NT2/D1 (cell line): ENCODE measurements around the gene SLC30A3.
A peak's percentile ranks its signal among the peaks of the same experiment; 100 is the strongest.
"Not testable (repeated sequence)": the region's sequence is repeated elsewhere in the genome, so short reads cannot be mapped to it uniquely, and the experiment has no call there.

Source experiments
- DNase-seq: peaks from one replicate; pipeline ENCODE4 v3.0.0-alpha.2; 2011; ENCODE audit warnings: low read depth, low spot score
- H3K27me3 ChIP-seq: 2 replicates; pipeline ENCODE4 v1.6.0; 2011; ENCODE audit warnings: mild to moderate bottlenecking; ENCODE audit not compliant: insufficient read length, insufficient read depth
- H3K36me3 ChIP-seq: 2 replicates; pipeline ENCODE4 v1.6.1; 2011; ENCODE audit warnings: mild to moderate bottlenecking, low read length, mixed read lengths; ENCODE audit not compliant: insufficient read depth, insufficient read length
- H3K4me1 ChIP-seq: 2 replicates; pipeline ENCODE4 v1.5.1; 2011; ENCODE audit not compliant: insufficient read depth, insufficient read length
- H3K4me3 ChIP-seq: 2 replicates; pipeline ENCODE4 v1.5.1; 2011; ENCODE audit warnings: low read depth; ENCODE audit not compliant: insufficient read length
- H3K9ac ChIP-seq: 2 replicates; pipeline ENCODE4 v1.6.0; 2011; ENCODE audit warnings: low read depth; ENCODE audit not compliant: insufficient read length
- H3K9me3 ChIP-seq: 2 replicates; pipeline ENCODE4 v1.5.1; 2011; ENCODE audit warnings: mild to moderate bottlenecking, low read length; ENCODE audit not compliant: insufficient read depth
- SUZ12 ChIP-seq: IDR thresholded peaks from 2 replicates; pipeline ENCODE4 v1.6.1; 2011; ENCODE audit not compliant: insufficient read length, insufficient read depth; ENCODE audit errors: extremely low read depth
- YY1 ChIP-seq: IDR thresholded peaks from 2 replicates; pipeline ENCODE4 v1.6.1; 2011; ENCODE audit not compliant: insufficient read length, insufficient read depth
- ZNF274 ChIP-seq: IDR thresholded peaks from 2 replicates; pipeline ENCODE4 v1.6.1; 2011; ENCODE audit warnings: mild to moderate bottlenecking, low read depth, low read length

Gene SLC30A3

DNA sequence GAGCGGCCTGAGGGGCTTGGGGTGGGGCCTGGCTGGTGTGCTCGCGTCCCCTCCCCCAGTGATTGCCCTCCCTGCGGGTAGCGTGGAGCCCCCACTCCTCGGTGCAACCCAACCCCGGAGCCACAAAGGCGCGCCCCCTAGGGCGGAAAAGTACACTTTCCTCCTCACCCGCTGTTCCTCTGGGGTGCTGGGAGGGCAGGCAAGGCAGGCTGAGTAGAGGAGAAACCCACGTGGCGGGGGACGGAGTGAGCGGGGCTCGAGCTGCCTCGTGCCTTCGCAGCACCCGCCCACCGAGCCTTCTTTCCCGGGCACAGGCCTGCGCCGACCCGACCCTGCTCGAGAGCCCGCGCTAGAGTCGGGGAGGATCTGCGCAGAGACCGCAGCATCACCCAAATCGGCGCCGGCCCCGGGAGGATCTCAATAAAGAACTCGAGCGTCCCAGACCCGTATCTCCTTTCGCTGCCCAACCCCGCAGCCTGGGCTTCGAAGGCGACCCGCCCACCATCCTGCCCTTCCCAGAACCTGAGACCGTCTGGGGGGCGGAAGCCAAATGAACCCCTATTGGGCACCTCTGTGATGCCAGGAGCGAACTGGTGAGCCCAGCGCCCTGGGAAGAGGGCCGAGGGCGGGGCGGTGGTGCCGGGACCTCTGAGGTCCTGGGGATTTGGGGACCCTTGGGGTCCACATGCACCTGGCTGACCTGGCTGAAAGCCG, 43.9 kb upstream of the SLC30A3 start:
- Histone ChIP-seq H3K9me3 (no peaks in the 10 kb centered on the region), H3K36me3 (peaks cover 33% of the 10 kb centered on the region), H3K4me1 (no peaks in the 10 kb centered on the region), H3K27me3 (no peaks in the 10 kb centered on the region), H3K4me3 (no peak overlapping the region), H3K9ac (no peak overlapping the region)
- TF ChIP-seq YY1 (no peak), SUZ12 (no peak), ZNF274 (no peak)
- no peak for DNase-seq

DNA sequence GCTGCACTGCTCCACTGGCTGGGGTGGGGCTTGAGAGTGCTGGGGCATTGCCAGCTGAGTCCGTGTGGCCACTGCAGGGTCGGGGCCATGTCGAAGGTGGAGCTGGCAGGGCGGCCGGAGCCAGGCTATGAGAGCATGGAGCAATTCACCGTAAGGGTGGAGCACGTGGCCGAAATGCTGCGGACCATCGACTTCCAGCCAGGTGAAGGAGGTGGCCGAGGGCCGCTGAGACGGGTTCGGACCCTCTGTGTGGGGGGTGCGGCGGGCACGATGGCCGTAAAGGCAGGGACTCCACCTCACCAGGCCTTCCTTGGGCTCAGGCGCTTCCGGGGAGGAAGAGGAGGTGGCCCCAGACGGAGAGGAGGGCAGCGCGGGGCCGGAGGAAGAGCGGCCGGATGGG, 43.3 kb upstream of the SLC30A3 start:
- H3K9me3 ChIP-seq, result no peaks in the 10 kb centered on the region
- TF ChIP-seq ZNF274, result no peak
- no peak for TF ChIP-seq SUZ12
- TF ChIP-seq YY1, result no peak
- no peak overlapping the region for H3K9ac ChIP-seq
- H3K4me3 ChIP-seq, result no peak overlapping the region
- no peaks in the 10 kb centered on the region for H3K27me3 ChIP-seq
- no peaks in the 10 kb centered on the region for H3K4me1 ChIP-seq
- H3K36me3 ChIP-seq, result peaks cover 27% of the 10 kb centered on the region
- no peak for DNase-seq

DNA sequence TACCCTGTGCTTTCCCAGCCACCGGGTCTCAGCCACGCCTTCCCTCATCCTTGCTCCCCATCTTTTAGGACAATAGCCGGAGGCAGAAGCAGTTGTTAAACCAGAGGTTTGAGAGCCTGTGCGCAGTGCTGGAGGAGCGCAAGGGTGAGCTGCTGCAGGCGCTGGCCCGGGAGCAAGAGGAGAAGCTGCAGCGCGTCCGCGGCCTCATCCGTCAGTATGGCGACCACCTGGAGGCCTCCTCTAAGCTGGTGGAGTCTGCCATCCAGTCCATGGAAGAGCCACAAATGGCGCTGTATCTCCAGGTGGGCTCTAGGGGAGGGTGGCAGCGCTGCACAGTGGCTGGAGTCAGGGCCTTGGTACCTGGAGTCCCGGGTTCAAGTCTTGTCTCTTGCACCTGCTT, 42.7 kb upstream of the SLC30A3 start:
- Histone ChIP-seq H3K36me3 (peaks cover 27% of the 10 kb centered on the region), H3K27me3 (no peaks in the 10 kb centered on the region), H3K9ac (no peak overlapping the region), H3K9me3 (no peaks in the 10 kb centered on the region), H3K4me1 (no peaks in the 10 kb centered on the region), H3K4me3 (no peak overlapping the region)
- no peak for TF ChIP-seq SUZ12
- TF ChIP-seq YY1, result no peak
- TF ChIP-seq ZNF274, result no peak
- no peak for DNase-seq

DNA sequence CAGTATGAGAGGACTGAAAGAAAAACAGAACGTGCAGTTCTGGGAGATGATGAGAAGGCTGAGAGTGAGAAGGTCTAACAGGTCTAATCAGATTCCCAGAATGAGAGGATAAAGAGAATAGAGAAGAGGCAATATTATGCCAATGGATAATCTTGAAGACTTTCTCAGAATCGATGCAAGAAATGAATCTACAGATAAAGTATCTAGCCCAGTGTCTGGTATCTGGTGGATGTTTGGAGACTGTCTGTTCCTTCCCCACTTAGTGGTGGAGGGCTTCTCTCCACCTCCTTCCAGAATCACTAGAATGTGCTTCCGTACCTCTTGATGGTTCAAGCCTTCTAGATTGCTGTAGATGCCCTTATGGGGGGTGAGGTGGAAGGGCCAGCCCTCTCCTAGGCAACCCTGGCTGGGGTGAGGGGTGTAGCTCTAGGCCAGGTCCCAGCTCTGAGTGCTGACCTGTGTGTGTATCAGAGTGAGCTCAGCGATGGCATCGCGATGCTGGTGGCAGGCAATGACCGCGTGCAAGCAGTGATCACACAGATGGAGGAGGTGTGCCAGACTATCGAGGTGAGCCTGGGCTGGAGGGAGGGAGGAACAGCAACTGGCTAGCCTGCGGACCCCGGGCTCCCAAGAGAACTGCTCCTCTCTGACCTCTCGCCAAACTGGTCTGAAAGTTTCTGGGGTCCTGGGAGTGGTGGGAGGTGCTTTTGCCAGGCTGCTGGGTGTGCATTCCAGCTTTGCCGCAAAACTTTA, 41.8 kb upstream of the SLC30A3 start:
- Histone ChIP-seq H3K9me3 (no peaks in the 10 kb centered on the region), H3K27me3 (no peaks in the 10 kb centered on the region), H3K9ac (no peak overlapping the region), H3K4me3 (no peak overlapping the region), H3K36me3 (peaks cover 23% of the 10 kb centered on the region), H3K4me1 (no peaks in the 10 kb centered on the region)
- DNase-seq, result no peak
- no peak for TF ChIP-seq SUZ12
- TF ChIP-seq ZNF274, result no peak
- TF ChIP-seq YY1, result no peak

DNA sequence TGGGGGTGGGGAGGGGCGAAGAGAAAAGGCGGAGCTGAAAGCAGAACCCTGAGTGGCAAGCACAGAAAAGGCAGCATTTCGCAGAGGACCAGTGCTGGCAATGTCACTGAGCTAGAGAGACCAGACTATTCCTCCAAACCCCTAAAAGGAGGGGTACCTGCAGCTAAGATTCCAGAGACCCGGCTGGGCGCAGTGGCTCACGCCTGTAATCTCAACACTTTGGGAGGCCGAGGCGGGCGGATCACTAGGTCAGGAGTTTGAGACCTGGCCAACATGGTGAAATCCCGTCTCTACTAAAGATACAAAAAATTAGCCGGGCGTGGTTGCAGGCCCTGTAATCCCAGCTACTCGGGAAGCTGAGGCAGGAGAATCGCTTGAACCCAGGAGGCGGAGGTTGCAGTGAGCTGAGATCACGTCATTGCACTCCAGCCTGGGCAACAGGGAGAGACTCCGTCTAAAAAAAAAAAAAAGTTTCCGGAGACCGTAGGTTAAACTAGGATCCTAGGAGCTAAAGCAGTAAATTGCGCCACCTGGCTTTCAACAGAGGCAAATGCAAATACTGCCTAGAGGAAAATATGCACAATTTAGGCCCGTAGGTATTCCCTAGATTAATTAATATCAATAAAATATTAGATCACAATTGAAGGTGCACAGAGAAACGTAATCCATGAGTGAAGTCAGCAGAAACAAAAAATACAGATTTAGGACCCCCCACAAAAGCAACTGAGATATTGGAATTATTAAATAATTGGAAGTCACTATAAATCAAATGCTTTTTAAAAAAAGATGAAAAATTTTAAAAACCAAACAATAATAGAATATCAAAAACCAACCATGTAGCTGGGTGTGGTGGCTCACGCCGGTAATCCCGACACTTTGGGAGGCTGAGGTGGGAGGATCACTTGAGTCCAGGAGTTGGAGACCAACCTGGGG, 40.5 kb upstream of the SLC30A3 start:
- H3K4me3 ChIP-seq, result no peak overlapping the region
- no peaks in the 10 kb centered on the region for H3K27me3 ChIP-seq
- H3K36me3 ChIP-seq, result peaks cover 14% of the 10 kb centered on the region
- no peaks in the 10 kb centered on the region for H3K4me1 ChIP-seq
- no peak overlapping the region for H3K9ac ChIP-seq
- no peaks in the 10 kb centered on the region for H3K9me3 ChIP-seq
- peak; percentile 65 for DNase-seq
- TF ChIP-seq SUZ12, result no peak
- TF ChIP-seq ZNF274, result no peak
- no peak for TF ChIP-seq YY1

DNA sequence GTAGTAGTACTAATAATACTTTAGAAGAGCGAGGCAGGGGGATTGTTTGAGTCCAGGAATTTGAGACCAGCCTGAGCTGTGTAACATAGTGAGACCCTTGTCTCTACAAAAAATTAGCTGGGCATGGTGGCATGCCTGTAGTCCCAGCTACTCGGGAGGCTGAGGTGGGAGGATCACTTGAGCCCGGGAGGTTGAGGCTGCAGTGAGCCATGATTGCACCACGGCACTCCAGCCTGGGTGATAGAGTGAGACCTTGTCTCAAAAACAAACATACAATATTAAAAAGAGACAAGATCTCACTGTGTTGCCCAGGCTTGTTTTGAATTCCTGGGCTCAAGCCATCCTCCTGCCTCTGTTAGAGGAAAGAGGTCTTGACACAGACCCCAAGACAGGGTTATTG, 37.8 kb upstream of the SLC30A3 start:
- not testable (repeated sequence) for H3K27me3 ChIP-seq, H3K9ac ChIP-seq, H3K4me3 ChIP-seq, DNase-seq, H3K9me3 ChIP-seq, H3K4me1 ChIP-seq, H3K36me3 ChIP-seq
